HG03558 (cell line): Measurements from ENCODE around the gene PCYT2.

ENCODE experiments used
- ATAC-seq: cut with Tn5 transposase; IDR thresholded peaks from one replicate; pipeline ENCODE4 v1.9.1; 2021; ENCODE audit warnings: moderate number of reproducible peaks; ENCODE audit not compliant: unreplicated experiment; ENCODE audit errors: extremely low read depth

Gene PCYT2

DNA sequence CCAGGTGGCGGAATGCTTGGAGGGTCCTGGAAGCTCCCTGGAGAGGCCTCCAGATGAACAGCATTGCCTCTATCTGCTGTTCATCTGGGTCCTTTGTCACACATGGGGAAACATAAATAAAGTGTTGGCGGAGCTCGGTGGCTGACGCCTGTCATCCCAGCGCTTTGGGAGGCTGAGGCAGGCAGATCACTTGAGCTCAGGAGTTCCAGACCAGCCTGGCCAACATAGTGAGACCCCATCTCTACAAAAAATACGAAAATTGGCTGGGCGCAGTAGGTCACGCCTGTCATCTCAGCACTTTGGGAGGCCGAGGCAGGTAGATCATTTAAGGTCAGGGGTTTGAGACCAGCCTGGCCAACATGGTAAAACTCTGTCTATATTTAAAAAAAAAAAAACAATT lies 33.7 kb upstream of the PCYT2 start:
- ATAC-seq = no peak

DNA sequence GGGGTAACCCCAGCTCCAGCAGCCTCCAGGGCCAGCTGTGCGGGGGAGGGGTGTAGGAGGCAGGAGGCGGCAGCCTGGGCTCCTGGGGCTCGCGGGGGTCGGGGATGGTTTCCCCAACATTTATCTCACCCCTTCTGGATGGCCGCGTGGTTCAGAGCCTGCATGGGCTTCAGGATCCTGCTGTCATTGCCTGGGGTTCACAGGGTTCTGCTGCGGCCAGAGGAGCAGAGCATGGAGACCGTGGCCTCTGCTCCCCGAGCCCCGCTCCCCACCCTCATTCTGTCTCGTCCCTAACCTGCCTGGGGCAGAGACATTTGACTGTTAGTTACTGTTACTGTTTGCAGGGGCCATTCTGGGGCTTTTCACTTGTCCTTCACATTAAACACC lies 31.0 kb upstream of the PCYT2 start:
- no peak for ATAC-seq

DNA sequence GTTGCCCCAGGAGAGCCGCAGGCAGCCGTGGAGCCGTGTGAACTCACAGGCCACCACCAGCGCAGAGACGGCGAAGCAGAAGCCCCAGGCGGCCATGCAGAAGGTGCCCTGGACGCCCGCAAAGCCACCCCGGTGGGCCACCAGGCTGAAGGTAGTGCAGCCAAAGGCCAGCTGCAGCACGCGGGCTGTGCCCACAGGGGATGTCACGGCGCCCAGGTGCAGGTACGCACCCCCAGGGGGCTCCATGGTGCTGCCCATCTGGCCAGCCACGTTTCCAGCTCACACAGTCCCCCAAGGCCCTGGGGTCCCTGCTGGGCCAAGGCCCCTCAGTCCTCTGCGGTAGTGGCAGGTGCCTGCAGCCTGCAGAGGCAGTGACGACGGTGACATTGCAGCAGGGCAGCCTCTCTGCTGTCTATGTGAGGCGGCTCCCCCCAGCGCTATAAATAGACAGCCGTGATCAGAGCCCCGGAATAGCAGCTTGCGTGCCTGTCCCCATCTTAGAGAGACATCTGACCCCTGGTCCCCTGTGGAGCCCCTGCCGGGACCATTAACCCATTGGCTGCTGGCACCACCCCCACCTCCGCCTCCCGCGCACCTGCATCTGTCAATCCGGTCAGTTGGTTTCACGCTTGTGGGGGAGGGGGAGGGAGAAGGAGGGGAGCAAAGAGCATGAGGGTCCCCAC lies 30.4 kb upstream of the PCYT2 start:
- ATAC-seq = no peak

DNA sequence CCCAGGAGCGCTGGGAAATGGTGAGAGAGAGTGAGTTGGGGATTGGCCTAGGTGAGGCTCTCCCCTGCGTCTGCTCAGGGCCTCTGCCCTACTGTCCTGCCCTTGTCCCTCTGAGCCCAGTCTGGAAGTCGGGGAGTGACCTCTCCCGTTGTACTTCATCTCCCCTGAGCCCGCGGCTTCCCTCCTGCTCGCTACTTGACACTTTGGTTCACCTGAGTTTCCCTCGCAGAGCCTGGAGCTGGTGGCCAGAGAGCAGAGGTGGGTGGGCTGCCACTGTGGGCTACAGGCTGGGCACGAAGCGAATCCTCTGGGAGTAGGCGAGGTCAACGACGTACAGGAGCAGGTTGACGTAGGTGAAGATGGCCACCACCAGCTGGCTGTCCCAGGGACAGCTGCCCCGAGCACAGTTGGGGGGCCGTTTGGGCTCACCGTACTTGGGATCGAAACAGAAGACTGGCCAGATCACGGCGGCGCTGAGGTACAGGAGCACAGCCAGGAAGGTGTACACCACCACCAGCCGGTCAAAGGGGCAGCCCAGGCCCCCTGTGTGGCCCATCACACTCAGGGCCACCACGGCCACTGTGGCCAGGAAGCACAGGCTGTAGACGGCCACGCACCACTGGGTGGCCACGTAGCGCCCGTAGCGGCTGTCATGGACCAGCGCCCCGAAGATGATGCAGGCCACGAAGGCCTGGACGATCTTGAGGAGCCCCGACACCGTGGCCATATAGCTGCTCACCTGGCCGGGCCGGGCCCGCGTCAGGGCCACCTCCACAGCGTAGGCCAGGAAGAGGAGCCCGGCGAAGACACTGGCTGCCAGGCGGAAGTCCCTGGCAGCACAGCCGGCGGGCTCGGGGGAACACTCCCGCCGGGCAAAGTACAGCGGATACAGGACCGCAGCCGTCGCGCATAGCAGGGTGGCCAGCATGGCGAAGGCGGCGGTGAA lies 29.6 kb upstream of the PCYT2 start:
- no peak for ATAC-seq

DNA sequence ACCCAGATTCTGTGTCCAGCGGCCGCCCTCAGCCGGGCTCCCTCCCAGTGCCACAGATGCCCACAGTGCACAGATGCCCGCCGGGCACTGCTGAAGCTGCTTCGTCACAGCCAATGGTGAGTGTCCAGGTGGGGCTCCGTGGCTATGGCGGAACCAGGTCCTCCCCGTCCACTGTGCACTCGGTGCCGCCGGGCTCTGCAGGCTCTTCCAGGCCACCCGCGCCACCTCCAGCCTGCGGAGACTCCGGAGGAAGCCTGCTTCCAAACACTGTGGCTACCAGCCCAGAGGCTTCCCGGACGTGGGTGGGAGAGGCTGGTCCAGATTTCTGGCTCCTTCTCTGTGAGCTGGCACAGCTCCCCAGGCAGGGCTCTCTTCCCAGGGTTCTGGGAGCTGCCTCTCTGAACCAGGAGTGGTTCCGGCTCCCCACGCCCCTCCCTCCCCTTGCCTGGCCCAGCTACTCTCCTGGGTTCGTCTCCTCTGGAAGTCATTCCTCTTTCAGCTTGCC lies 28.7 kb upstream of the PCYT2 start:
- ATAC-seq = no peak

DNA sequence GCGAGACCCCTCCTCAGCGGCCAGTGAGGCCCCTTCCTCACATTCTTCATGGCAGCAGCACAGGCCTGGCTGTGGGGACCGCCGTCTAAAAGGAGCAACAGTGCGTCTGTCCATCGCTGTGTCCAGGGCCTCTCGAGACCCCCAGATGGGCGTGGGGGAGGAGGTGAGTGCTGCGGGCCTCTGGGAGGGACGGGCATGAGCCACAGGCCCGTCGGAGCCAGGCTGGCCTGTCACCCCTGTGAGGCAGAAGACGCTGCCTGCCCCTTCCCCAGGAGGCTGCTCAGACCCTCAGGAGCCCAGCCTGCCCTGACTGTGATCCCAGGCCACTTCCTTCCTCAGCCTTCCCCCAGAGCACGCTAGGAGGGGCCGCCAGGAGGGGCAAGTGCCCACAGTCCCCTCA lies 28.0 kb upstream of the PCYT2 start:
- ATAC-seq = no peak

DNA sequence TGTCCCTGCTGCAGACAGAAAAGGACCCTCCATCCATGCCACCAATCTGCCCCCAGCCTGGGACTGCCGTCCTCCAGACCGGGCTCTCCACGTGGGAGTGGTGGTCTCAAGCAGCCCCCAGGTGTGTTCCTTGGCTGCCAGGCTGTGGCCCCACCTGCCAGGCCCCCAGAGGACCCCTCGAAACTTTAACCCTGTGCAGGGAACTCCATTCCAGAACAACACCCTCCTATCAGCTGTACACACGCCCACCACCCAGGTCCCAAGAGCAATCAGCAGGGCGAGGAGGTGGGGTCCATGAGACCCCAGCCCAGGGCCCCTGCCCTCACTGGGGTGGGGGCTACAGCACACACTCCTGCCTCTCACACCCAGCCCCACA lies 24.5 kb upstream of the PCYT2 start:
- no peak for ATAC-seq

DNA sequence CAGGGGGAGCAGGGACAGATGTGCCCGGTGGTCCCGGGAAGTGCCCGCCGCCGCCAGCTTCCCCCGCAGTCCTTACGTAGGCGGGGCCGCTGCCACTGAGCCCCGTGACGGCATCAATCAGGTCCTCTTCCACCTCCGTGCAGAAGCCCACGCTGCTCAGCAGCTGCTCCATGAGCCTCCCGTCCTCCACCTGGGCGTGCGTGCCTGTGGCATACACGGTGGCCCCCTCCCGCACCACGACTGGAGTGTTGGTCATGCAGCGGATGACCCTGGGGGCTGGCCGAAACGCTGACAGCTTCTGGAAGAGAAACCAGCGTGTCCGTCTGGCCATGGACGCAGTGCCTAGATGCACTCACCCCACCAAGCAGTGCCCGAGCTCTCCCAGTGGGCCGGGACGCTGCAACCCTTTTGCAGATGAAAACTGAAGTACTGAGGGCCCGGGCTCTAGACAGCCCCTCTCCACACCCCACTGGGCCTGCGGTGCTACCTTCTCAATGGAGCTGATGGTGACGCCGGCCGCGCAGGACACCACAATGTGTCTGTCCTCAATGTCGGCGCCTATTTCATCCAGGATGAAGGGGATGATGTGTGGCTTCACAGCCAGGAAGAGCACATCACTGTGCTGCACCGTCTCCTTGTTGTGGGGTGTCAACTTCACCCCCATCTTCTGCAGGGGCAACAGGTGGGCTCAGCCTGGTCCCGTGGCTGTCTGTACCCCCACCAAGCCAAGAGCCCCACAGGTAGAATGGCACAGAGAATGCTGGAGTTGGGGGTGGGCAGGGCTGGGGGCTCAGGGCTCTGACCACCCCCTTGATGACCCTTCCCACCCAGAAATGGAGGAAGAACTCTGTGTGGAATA lies 23.9 kb upstream of the PCYT2 start:
- no peak for ATAC-seq

DNA sequence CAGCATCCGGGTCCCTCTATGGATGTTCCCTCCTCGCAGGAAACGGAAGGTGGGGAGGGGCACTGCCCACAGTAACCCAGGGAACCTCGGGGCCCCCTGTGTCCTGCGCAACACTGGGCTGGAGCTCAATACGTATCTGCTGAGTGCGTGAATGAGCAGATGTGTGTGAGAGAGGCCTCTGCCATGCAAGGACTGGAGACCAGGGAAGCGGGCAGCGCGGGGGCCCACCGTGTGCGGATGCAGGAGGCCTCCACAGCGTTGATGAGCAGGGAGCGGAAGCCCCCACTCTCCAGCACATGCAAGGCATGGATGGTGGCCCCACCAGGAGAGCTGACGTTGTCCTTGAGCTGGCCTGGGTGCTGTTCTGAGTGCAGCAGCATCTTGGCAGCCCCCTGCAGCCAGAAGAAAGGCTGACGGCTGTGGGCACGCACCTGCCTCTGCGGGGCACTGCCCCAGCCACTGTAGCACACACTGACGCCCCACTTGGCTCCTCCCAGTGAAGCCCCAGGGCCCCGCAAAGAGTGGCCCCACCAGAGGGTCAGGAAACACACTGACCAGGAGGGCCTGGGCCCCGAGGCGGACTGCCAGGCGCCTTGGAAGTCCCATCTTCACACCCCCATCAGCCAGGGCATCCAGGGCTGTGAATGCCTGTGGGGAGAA lies 23.0 kb upstream of the PCYT2 start:
- no peak for ATAC-seq

DNA sequence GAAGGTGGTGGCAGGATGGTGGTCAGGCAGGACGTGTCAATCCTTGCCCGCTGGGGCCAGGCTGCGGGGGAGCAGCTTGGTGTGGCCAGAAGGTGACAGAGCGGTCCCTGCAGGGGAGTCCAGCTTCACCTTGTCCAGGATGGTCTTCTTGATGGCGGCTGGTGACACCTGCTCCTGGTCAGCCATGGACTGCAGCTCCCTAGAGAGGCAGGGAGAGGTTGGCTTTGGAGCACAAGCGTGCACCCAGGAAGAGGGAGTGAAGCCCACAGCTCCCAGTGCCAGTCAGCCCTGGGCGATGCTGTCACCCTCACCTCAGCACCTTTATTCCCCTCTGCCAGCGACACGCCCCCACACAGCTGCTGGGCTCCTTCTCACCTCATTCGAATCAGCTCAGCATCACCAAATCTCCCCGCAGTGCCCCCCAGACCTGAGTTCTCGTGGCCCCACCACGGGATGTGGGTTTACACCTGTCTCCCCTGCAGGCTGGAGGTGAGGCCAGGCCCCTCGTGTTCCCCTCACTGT lies 22.0 kb upstream of the PCYT2 start:
- no peak for ATAC-seq

DNA sequence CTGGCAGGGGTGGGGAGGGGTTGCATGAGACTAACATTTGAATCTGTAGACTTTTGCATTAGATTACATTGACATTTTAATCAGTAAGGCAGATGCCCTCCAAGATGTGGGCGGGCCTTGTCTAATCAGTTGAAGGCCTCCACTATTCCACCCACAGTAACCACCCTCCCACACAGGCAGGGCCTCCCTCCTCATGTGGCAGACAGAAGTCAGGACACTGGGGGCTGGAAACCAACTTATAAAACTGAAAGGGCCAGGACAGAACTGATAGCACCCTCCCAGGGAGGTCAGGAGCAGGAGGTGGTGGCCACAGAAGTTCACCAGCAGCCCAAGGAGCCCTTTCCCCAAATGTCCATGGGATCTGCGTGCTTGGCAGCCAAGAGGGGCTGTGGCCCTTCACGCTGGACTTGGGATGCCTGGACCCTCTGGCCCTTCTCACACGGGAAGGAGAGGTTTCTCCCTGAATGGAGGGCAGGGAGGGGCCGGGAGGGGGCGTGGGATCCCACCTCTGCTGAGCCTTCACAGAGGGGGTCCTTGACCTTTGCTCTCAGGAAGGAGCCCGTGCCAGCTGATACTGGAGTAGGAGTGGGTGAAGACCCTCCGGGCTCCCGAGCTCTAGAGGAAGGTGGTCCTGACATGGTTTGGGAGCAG lies 21.3 kb upstream of the PCYT2 start:
- ATAC-seq = no peak

DNA sequence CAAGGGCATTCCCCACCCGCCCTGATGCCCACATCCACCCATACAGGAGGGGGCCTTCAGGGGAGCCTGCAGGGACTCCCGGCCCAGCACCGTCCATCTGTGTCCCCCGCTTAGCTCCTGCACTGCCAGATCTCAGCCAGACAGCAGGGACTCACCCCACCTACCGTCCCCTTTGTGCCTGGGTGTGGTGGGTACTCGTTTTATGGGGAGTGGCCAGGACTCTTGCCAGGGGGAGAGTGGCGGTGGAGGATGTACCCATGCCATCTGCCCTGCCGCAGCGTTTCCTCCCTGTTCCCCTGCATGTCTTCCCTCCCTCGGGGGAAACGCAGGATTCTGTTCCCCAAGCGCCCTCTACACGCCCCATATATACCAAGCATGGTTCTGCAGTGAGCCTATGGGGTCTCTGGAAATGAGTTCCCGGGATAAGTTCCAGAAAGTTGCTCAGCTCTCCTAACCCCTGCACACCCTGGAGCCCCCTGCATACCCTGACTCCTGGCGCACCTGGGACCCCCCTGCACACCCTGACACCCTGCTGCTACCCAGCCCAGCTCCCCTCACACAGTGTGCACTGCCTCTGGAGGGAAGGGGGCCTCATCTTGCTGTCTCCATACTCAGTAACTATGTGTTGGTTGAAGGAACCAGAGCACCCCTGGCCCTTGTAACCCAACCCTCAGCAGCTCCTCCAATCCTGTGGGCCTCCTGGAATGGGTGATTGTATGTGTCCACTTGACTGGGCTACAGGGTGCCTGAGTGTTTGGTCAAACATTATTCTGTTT lies 20.5 kb upstream of the PCYT2 start:
- ATAC-seq = no peak

DNA sequence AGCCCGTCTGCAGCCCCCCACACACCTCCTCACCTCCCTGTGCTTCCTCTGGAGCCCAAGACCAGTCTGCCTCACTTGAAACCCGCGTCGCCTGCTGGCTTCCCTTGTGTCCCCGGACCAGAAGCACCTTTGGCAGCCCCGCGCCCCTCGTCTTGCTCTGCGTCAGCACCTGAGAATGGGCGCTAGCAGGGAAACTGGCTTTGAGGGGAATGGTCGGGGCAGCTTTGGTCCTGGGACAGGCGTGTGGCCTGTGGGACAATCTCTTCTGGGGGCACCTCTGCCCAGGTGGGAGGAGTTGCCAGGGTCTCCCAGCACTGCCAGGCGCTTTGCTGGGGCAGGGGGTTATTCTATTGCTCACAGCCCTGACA lies 20.0 kb upstream of the PCYT2 start:
- no peak for ATAC-seq

DNA sequence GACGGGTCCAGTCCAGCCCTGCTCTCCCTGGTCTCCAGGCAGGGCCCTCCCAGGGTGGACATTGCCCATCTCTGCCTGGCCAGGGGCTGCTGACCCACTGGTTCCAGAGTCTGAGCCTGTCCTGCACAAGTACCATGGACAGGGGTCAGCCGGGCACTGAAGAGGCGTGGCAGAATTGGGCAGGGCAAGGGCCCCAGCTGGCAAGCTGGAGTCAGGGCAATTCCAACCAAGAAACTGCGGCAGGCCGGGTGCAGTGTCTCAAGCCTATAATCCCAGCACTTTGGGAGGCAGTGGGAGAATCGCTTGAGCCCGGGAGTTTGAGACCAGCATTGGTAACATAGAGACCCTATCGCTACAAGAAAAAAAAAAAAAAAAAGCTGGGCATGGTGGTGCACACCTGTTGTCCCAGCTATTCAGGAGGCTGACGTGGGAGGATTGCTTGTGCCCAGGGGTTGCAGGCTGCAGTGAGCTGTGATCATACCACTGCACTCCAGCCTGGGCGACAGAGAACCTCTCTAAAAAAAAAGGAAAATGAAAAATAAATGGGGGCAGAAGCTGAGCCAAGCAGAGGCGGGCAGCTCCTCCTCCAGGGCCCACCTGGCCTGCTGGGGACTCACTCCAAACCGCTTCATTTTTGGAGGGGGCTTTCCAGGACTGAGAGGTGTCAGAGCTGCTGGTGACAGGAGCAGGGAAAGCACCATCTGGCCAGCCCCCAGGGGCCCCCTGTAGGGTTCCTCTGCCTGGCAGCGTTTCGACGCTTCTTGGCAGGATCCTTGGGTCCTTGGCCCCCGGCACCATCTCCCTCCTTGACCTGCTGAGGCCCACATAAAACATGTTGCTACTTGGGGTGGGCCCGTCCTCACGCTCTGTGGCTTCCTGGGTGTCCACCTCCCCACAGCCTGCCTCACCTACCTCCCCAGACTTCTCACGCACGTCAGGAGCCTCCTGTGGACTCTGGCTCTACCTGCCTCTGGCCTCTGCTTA lies 19.2 kb upstream of the PCYT2 start:
- ATAC-seq = no peak

DNA sequence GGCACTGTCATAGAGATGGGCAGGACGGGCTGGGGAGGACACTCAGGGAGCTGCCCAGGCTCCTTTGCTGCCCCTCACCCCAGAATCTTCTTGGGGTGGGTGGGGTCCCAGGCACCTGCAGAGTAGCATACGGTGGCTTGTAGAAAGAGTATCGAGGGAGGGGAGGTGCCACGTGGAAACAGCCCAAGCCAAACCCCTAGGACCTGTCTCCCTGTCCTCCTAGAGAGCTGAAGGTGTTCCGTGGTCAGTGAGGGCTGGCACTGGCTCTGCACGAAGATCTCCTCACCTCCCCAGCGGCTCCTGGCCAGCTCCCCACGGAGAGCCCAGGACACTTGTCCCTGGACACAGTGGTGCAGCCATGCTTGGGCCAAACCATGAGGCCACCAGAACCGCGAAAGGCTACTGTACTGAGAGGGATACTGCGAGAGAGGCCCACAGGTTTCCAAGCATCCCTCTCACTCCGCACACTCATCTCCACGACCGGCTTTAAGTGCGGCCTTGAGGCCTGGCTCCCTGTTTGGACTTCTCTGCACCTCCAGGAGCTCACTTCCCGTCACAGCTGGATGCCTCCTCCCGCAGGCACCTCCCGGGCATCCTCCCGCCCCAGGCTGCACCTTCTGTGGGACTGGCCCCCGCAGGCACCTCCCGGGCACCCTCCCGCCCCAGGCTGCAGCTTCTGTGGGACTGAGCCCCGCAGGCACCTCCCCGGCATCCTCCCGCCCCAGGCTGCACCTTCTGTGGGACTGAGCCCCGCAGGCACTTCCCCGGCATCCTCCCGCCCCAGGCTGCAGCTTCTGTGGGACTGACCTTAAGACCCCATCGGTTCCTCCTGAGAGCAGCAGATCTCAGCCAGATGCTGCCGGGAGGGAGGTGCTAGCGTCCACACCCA lies 18.3 kb upstream of the PCYT2 start:
- ATAC-seq = no peak

DNA sequence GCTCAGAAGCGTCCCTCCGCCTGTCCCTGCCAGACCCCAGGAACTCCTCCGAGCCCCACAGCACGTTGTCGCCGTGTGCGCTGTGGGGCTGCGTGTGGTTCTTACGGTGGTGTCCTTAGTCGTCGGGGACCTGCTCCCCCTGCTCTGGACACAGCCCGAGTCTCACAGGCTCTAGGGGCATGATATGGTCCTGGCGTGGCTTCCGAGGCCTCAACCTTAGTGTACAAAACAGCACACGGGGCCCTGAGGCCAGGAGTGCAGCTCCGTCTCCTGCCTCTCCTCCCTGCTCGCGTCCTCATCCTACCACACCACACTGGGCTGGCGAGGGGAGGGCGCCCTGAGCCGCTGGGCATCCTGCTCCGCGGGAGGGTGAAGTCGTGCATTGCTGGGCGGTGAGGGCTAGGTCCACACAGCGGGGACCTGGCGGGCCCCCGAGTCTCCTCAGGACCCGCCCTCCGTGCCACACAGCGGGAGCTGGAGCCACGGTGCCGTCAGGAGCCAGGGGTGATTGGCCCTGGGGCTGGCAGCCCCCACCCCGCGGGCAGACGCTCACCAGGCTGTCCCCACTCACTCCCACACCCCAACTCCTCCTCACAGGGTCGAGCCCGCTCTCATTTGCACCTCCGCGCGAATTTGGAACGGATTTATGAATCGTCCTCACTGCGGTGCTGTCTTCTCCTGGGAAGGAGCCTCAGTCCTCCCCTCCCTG lies 17.5 kb upstream of the PCYT2 start:
- no peak for ATAC-seq
